Activated CD4-positive, alpha-beta memory T cell treated with anti-CD3 and anti-CD28 coated beads, Interleukin-2, amount 10 ng/mL, durations not matched to agents 7 days and 5 days (primary cell): ENCODE results near the gene THSD7A. TPM values are rescaled to one million over a fixed set of nuclear protein-coding genes. Genes with fewer than 3 reads are reported as not detected.

ENCODE experiments used
- CTCF ChIA-PET: fragments of 350-600 bp; sonication (Branson Sonifier 250); formaldehyde crosslinking; loops from one replicate; lab custom pipeline; 2021; ENCODE audit warnings: antibody characterized with exemption, inconsistent platforms; lab: Charles Lee
- POLR2A ChIA-PET: fragments of 350-600 bp; sonication (Branson Sonifier 250); formaldehyde crosslinking; loops from one replicate; lab custom pipeline; 2021; ENCODE audit warnings: antibody characterized with exemption; lab: Charles Lee
- DNase-seq: peaks from one replicate; pipeline ENCODE4 v3.0.0-alpha.2; 2020
- H3K27ac Mint-ChIP-seq: one replicate; pipeline ENCODE4 v1.8.0; 2021; ENCODE audit warnings: mild to moderate bottlenecking, mixed read lengths
- H3K27me3 Mint-ChIP-seq: one replicate; pipeline ENCODE4 v1.8.0; 2021; ENCODE audit warnings: mixed read lengths
- H3K36me3 Mint-ChIP-seq: one replicate; pipeline ENCODE4 v1.8.0; 2021; ENCODE audit warnings: low read depth, mixed read lengths
- H3K4me1 Mint-ChIP-seq: one replicate; pipeline ENCODE4 v1.8.0; 2021; ENCODE audit warnings: mixed read lengths
- H3K4me3 Mint-ChIP-seq: one replicate; pipeline ENCODE4 v1.8.0; 2021; ENCODE audit warnings: mild to moderate bottlenecking, mixed read lengths
- H3K9me3 Mint-ChIP-seq: one replicate; pipeline ENCODE4 v1.8.0; 2021; ENCODE audit warnings: mixed read lengths
- total RNA-seq, 2 experiments: library from RNA; stranded (reverse); gene quantifications; one replicate each; pipeline ENCODE4 v1.2.3, GENCODE V29; 2021

The THSD7A gene
- total RNA-seq, 2 experiments from 2014 or later: not detected

DNA sequence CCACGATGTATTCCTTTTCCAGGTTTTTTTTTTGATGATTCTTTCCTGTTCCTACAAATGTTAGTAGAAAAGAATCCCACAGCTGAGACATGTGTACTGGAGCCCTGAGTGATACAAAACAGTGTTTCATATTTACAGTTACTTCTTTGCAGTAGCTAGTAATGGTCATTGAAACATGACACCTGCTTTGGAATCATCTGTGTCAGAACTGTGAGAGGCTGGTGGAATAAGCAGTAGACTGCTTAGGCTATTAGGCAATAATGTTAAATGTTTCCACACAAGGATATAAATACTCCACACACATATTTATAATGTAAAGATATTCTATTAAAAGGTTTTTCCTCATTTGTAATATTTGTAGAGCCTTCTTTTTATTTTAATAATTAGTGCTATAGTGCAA, 394.0 kb downstream of the THSD7A start:
- H3K9me3 Mint-ChIP-seq: no peaks in the 10 kb centered on the region
- H3K27ac Mint-ChIP-seq: no peak overlapping the region
- no peak overlapping the region for H3K4me3 Mint-ChIP-seq
- ChIA-PET CTCF (interaction anchor here (1.4 kb wide), 1 partner anchor 19 kb away, joined by 3 read pairs; no protein-coding TSS in a partner anchor), POLR2A (no interaction called here)
- H3K27me3 Mint-ChIP-seq: no peaks in the 10 kb centered on the region
- no peaks in the 10 kb centered on the region for H3K4me1 Mint-ChIP-seq
- no peak for DNase-seq
- H3K36me3 Mint-ChIP-seq: no peaks in the 10 kb centered on the region

DNA sequence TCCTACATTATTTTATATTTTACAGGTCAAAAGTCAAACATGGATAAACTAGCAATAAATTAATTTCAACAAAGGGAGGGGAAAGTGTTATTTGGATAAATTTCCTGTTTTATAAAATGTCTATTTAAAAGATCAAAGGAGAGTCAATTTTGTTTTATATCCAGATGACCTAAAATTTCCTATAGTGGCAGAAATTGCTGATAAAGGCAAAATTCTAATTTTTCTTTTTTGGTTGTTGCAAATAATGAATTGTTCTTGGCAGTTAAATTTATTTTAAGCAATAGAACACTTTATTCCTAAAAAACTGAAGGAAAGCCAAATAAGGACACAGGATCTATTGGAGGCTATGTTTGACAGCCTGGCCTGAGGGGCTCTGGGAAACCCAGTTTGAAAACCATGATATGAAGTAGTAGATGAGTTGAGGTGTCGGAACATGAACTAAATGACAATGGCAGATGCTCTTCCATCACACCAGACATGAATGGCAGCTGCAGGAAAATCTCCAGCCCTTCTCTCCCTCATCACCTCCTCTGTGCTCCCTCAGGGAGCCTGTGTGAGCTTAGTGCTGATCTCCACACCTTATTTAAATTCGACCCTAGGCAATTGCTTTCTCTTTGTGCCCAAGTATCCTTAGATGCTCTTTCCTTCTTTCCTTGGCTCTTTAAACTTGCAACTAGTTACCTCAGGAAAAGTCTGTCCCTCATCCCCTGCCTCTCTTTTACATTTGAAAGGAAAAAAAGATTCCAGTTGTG, 395.0 kb downstream of the THSD7A start:
- Mint-ChIP-seq H3K4me1 (no peaks in the 10 kb centered on the region), H3K27me3 (no peaks in the 10 kb centered on the region)
- POLR2A ChIA-PET: no interaction called here

DNA sequence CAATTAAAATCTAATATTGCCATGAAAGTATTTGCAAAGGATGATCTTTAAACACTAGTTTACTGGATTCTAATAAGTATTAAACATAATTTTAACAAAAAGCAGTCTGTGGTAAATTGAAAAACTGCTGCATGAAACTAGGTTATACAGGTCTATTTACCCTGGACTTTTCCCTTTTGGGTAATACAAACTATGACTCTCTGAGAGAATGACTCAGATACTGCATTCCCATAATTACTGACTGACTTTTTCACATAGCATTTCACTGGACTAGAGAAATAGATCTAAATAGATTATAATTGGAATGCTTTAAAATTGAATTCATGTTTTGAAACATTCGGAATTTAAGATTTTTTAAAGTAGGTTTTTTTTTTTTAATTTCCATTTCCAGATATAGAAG, 395.7 kb downstream of the THSD7A start:
- ChIA-PET POLR2A (no interaction called here), CTCF (no interaction called here)
- no peak for DNase-seq
- no peaks in the 10 kb centered on the region for H3K36me3 Mint-ChIP-seq
- H3K9me3 Mint-ChIP-seq: no peaks in the 10 kb centered on the region
- H3K4me1 Mint-ChIP-seq: no peaks in the 10 kb centered on the region
- H3K27me3 Mint-ChIP-seq: no peaks in the 10 kb centered on the region
- no peak overlapping the region for H3K27ac Mint-ChIP-seq
- H3K4me3 Mint-ChIP-seq: no peak overlapping the region

More for the DNA sequence above, 395.0 kb downstream of the THSD7A start:
- Mint-ChIP-seq H3K4me3 (no peak overlapping the region), H3K9me3 (no peaks in the 10 kb centered on the region), H3K36me3 (no peaks in the 10 kb centered on the region), H3K27ac (no peak overlapping the region)
- DNase-seq: no peak
- CTCF ChIA-PET: no interaction called here

DNA sequence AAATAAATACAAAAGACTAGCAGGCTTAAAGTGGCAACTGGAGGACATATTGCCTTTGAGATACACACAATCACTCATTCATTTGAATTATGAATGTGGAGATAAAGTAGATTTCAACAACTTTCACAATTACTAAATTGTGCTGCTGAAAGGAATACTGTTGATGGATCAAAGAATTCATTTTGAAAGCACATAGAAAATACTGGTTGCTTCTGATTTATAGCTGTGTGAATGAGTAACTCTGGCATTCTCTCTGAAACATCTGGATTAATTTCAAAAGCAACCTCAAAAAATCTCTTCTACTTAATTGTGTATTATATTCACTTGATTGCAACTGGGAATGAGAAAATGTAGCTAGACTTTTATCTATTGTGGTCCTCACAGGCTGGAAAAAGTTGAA, 397.6 kb downstream of the THSD7A start:
- Mint-ChIP-seq H3K27ac (no peak overlapping the region), H3K9me3 (no peaks in the 10 kb centered on the region), H3K36me3 (no peaks in the 10 kb centered on the region), H3K27me3 (no peaks in the 10 kb centered on the region), H3K4me3 (no peak overlapping the region), H3K4me1 (no peaks in the 10 kb centered on the region)
- ChIA-PET POLR2A (no interaction called here), CTCF (no interaction called here)
- no peak for DNase-seq

DNA sequence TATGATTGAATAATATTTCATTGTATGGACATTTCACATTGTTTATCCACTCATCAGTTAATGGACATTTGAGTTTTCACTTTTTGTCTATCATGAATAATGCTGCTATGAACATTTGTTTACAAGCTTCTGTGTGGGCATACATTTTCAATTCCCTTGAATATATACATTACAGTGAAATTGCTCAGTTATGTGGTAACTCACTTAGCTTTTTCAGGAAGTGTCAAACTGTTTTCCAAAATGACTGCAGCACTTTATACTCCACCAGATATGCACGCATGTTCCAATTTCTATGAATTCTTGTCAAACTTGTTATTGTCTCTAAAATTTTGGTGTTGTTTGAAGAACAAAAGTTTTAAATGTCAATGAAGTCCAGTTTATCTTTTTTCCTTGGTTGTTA, 401.2 kb downstream of the THSD7A start:
- no peaks in the 10 kb centered on the region for H3K27me3 Mint-ChIP-seq
- no peaks in the 10 kb centered on the region for H3K9me3 Mint-ChIP-seq
- DNase-seq: no peak
- CTCF ChIA-PET: no interaction called here
- H3K36me3 Mint-ChIP-seq: no peaks in the 10 kb centered on the region
- H3K4me1 Mint-ChIP-seq: no peaks in the 10 kb centered on the region
- POLR2A ChIA-PET: no interaction called here
- H3K27ac Mint-ChIP-seq: no peak overlapping the region
- H3K4me3 Mint-ChIP-seq: no peak overlapping the region

DNA sequence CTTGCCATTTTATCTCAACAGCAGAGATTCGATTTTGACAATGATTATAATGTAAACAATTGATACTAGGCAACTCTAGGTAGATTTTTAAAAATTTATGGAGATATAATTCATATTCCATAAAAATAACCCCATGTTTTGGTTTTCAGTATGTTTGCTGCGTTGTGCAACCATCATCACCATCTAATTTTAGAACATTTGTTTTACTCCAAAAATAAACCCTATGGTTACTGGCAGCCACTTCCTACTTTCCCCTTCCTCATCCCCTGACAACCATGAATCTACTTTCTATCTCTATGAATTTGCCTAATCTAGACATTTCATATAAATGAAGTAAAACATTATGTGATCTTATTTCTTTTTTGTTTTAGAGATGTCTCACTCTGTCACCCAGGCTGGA, 401.9 kb downstream of the THSD7A start:
- Mint-ChIP-seq H3K36me3 (no peaks in the 10 kb centered on the region), H3K9me3 (no peaks in the 10 kb centered on the region), H3K4me3 (no peak overlapping the region), H3K27me3 (no peaks in the 10 kb centered on the region), H3K4me1 (no peaks in the 10 kb centered on the region), H3K27ac (no peak overlapping the region)
- CTCF ChIA-PET: no interaction called here
- POLR2A ChIA-PET: no interaction called here
- DNase-seq: no peak

DNA sequence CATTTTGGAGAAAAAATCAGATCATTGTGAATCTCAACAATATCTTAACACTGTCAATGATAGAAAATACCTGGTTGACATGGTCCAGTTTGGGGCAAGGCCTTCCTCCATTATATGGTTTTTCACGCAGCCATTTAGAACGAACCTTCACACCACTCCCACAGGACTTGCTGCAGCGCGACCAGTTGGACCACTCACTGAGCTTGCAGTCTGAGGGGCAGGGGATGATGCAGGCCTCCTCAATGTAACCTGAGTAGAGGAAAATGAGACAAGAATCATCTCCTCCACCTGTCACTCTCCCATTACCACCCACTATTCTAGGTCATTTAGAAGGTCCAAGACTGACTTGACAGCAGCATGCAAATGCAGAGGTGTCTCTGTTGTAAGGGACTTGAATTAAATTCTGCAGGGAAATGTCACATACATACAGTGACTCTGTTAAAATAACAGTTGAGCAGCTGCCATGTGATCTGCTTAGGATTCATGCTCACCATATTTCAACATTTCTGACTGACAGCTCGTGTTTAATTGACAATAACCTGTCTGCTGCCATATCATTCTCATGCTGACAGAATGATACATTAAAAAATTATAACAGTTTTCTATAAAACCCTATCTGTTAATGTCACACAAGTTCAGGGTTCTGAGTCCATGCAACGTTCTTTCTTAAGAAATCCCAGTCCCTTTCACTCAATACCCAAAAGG, 403.0 kb downstream of the THSD7A start:
- ChIA-PET CTCF (no interaction called here), POLR2A (no interaction called here)
- H3K36me3 Mint-ChIP-seq: no peaks in the 10 kb centered on the region
- no peak overlapping the region for H3K27ac Mint-ChIP-seq
- no peaks in the 10 kb centered on the region for H3K27me3 Mint-ChIP-seq
- no peaks in the 10 kb centered on the region for H3K9me3 Mint-ChIP-seq
- H3K4me1 Mint-ChIP-seq: no peaks in the 10 kb centered on the region
- no peak for DNase-seq
- no peak overlapping the region for H3K4me3 Mint-ChIP-seq

DNA sequence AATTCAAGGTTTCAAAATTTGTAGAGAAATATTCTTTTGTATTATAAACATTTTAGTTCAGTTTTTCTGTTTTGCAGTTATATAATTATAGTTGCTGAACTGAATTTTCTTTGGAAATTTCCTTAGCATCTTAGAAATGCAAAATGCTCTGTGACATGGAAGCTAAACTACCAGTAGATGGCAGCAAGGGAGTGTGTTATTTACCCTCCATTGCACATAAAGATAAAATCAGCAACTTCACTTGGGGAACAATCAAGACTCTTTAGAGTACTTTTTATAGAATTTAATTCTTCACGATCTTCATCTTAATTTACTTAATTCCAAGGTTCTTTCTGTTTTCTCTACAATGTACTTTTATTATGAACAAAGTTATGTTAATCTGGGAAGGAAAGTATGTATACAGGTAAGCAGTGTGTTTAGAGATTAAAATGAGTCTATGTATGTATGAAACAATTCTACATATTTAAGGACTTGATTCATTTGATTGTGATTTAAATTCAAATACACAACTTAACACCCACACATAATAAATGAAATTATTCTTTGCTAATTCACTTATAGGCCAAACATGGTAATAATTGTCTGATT, 404.2 kb downstream of the THSD7A start:
- DNase-seq: no peak
- ChIA-PET CTCF (interaction anchor here (0.6 kb wide), 1 partner anchor 487 kb away, joined by 3 read pairs; no protein-coding TSS in a partner anchor), POLR2A (no interaction called here)
- no peaks in the 10 kb centered on the region for H3K9me3 Mint-ChIP-seq
- H3K4me1 Mint-ChIP-seq: no peaks in the 10 kb centered on the region
- no peaks in the 10 kb centered on the region for H3K36me3 Mint-ChIP-seq
- no peak overlapping the region for H3K27ac Mint-ChIP-seq
- no peaks in the 10 kb centered on the region for H3K27me3 Mint-ChIP-seq
- no peak overlapping the region for H3K4me3 Mint-ChIP-seq

DNA sequence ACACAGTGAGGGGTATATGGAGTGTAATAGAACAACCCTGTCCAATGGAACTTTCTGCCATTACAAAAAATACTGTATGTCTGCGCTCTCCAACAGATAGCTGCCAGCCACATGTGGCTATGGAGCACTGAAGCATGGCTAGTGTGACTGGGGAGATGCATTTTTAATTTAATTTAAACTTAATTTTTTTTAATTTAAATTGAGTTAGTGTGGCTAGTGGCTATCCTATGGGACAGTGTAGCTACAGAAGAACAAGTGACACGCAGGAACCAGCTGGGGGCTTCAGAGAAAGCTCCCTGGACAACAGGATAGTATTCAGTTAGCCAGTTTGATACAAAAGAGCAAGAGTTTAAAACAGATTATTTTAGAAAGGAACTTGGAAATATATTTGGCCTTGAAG, 408.0 kb downstream of the THSD7A start:
- no peaks in the 10 kb centered on the region for H3K4me1 Mint-ChIP-seq
- ChIA-PET POLR2A (no interaction called here), CTCF (no interaction called here)
- DNase-seq: no peak
- H3K27me3 Mint-ChIP-seq: no peaks in the 10 kb centered on the region
- no peak overlapping the region for H3K27ac Mint-ChIP-seq
- no peaks in the 10 kb centered on the region for H3K9me3 Mint-ChIP-seq
- no peaks in the 10 kb centered on the region for H3K36me3 Mint-ChIP-seq
- H3K4me3 Mint-ChIP-seq: no peak overlapping the region

DNA sequence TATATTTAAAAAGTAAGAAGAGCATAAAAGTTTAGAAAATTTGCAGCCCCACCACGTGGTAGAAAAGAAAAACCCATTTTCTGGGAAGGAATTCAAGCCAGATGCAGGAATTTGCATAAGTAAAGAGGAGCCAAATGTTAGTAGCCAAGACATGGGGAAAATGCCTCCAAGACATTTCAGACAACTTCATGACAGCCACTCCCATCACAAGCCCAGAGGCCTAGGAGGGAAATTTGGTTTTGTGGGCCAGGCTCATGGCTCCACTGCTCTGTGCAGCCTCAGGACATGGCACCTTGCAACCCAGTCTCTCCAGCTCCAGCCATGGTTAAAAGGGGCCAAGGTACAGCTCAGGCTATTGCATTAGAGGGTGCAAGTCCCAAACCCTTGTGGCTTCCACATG, 411.9 kb downstream of the THSD7A start:
- CTCF ChIA-PET: no interaction called here
- Mint-ChIP-seq H3K4me1 (no peaks in the 10 kb centered on the region), H3K27ac (no peak overlapping the region), H3K9me3 (no peaks in the 10 kb centered on the region), H3K36me3 (no peaks in the 10 kb centered on the region), H3K4me3 (no peak overlapping the region), H3K27me3 (no peaks in the 10 kb centered on the region)
- DNase-seq: no peak
- POLR2A ChIA-PET: no interaction called here

DNA sequence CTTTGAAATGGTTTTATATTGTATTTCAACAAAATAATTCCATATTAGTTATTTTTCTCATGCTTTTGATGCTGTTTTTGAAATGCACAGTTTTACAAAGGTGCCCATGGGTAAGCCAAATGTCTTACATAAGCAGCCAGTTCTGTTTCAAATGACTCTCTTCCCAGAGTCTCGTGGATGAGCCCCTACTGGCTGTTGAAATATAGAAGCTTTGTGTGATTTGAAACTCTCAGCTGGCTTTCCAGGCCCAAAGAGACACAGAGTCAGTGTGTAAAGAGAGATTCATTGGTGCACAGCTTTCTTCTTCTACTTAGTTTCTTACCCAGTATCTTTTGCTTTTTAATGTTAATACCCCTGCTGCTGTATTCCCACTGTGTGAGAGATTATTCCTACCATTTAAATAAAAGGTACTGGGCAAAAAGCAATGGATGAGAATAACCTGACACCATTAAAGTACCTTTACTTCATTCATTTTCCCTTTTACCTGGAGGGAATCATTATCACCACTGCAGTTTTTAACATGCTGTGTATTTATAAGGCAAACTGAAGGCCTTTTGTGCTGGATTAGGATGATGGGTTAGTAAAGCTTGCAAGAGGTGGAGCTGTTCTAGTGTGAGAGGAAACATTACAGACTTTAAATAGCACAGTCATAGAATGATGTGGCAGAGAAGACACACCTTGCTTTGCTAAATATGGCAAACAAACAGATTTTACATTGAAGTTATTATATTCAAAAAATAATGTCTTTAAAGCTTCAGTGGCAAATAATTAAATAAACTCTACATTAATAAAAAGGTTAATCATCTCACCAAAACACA, 415.1 kb downstream of the THSD7A start:
- H3K9me3 Mint-ChIP-seq: peaks cover 5% of the 10 kb centered on the region
- CTCF ChIA-PET: no interaction called here
- H3K4me1 Mint-ChIP-seq: no peaks in the 10 kb centered on the region
- DNase-seq: no peak
- H3K4me3 Mint-ChIP-seq: no peak overlapping the region
- H3K36me3 Mint-ChIP-seq: no peaks in the 10 kb centered on the region
- POLR2A ChIA-PET: no interaction called here
- H3K27ac Mint-ChIP-seq: no peak overlapping the region
- H3K27me3 Mint-ChIP-seq: no peaks in the 10 kb centered on the region

DNA sequence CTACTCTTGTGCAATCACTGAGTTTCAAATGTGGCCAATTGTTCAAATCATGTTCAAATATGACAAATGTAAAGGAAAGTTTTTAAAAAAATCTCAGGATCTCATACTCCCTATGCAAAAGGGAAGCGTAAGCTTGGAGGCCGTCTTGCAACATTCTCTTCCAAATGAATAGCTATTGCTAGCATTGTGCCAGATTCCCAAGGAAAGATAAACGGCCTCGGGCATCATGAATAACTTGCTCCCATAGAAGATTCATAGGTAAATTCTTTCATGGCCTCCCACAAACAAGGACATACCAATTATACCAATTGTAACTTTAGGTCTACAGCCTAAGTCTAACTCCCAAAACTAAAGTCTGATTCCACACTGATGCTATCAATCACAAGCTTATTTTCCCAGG, 416.9 kb downstream of the THSD7A start:
- ChIA-PET CTCF (no interaction called here), POLR2A (no interaction called here)
- H3K27ac Mint-ChIP-seq: no peak overlapping the region
- H3K36me3 Mint-ChIP-seq: no peaks in the 10 kb centered on the region
- H3K9me3 Mint-ChIP-seq: peaks cover 5% of the 10 kb centered on the region
- no peak for DNase-seq
- no peak overlapping the region for H3K4me3 Mint-ChIP-seq
- no peaks in the 10 kb centered on the region for H3K27me3 Mint-ChIP-seq
- no peaks in the 10 kb centered on the region for H3K4me1 Mint-ChIP-seq

DNA sequence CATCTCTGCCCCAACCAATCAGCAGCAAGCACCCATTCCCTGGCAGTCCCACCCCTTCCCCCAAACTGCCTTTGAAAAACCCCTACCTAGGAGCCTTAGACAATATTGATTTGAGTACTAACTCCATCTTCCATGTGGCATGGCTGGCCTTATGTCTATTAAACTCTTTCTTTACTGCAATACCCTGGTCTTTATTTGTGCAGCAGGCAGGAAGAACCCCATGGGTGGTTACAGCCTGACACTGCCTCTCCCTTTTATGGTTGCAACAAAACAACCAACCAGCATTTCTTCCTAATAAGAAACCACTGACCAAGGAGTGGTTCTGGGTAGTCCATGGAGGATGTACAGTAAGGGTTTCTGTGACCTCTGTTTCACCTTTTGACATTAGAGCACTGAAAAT, 418.1 kb downstream of the THSD7A start:
- no peak for DNase-seq
- H3K36me3 Mint-ChIP-seq: no peaks in the 10 kb centered on the region
- H3K4me3 Mint-ChIP-seq: no peak overlapping the region
- no peaks in the 10 kb centered on the region for H3K27me3 Mint-ChIP-seq
- H3K27ac Mint-ChIP-seq: no peak overlapping the region
- no peaks in the 10 kb centered on the region for H3K4me1 Mint-ChIP-seq
- POLR2A ChIA-PET: no interaction called here
- peaks cover 5% of the 10 kb centered on the region for H3K9me3 Mint-ChIP-seq
- CTCF ChIA-PET: no interaction called here
